HEK293 (cell line): Measurements from ENCODE around the gene SUPT3H.

Experiments used
- CTCF ChIA-PET: fragments of 350-600 bp; formaldehyde crosslinking; extraction: SDS; loops from one replicate; lab custom pipeline; 2021; ENCODE audit warnings: antibody characterized with exemption; lab: Yijun Ruan, JAX
- POLR2A ChIA-PET: fragments of 300-600 bp; formaldehyde crosslinking; extraction: SDS; loops from one replicate; lab custom pipeline; 2020; ENCODE audit warnings: antibody characterized with exemption, inconsistent platforms; lab: Yijun Ruan, JAX
- H3K27ac ChIP-seq: fragments of 200-500 bp; sonication (Bioruptor generic); 2 replicates; pipeline ENCODE4 v1.5.1; 2014; ENCODE audit warnings: low read depth, low read length, control low read depth, inconsistent platforms; ENCODE audit errors: extremely low read depth
- H3K36me3 ChIP-seq, 2 experiments: fragments of 200-500 bp in 1 of 2; sonication (Bioruptor generic) in 1 of 2; 1 replicate in 1 of 2; 2 replicates in 1 of 2; pipeline ENCODE4 v1.5.1; 2014 to 2017; ENCODE audit warnings: inconsistent platforms in 2 of 2, low read length in 2 of 2; ENCODE audit not compliant: control insufficient read depth in 2 of 2, insufficient read depth in 1 of 2
- H3K4me1 ChIP-seq: fragments of 200-500 bp; sonication (Bioruptor generic); 2 replicates; pipeline ENCODE4 v1.5.1; 2014; ENCODE audit warnings: mild to moderate bottlenecking, low read length, inconsistent platforms; ENCODE audit not compliant: control insufficient read depth, insufficient read depth
- H3K4me3 ChIP-seq: 2 replicates; pipeline ENCODE4 v1.5.1; 2011; ENCODE audit warnings: low read depth, mild to moderate bottlenecking, control low read depth, low read length, moderate library complexity
- H3K9me3 ChIP-seq: fragments of 200-500 bp; sonication (Bioruptor generic); 2 replicates; pipeline ENCODE4 v1.5.1; 2014; ENCODE audit warnings: low read depth, low read length, inconsistent platforms; ENCODE audit not compliant: control insufficient read depth, insufficient read depth
- BCL11A ChIP-seq: fragments of 450-650 bp; formaldehyde crosslinking; IDR thresholded peaks from 2 replicates; pipeline ENCODE4 v1.5.1; 2016; ENCODE audit warnings: low read depth, missing biosample characterization, missing genetic modification characterization
- BCL6B ChIP-seq: fragments of 450-650 bp; formaldehyde crosslinking; IDR thresholded peaks from 2 replicates; pipeline ENCODE4 v1.5.1; 2017; ENCODE audit warnings: missing biosample characterization, missing genetic modification characterization
- GLI4 ChIP-seq: fragments of 450-650 bp; formaldehyde crosslinking; IDR thresholded peaks from 2 replicates; pipeline ENCODE4 v1.5.1; 2016; ENCODE audit warnings: missing biosample characterization, missing genetic modification characterization
- OSR2 ChIP-seq: fragments of 450-650 bp; formaldehyde crosslinking; IDR thresholded peaks from 2 replicates; pipeline ENCODE4 v1.5.1; 2016; ENCODE audit warnings: missing biosample characterization, missing genetic modification characterization
- OVOL3 ChIP-seq: fragments of 450-650 bp; formaldehyde crosslinking; IDR thresholded peaks from 2 replicates; pipeline ENCODE4 v1.5.1; 2016; ENCODE audit warnings: missing biosample characterization, missing genetic modification characterization
- PATZ1 ChIP-seq: fragments of 450-650 bp; formaldehyde crosslinking; IDR thresholded peaks from 2 replicates; pipeline ENCODE4 v1.5.1; 2016; ENCODE audit warnings: missing biosample characterization, missing genetic modification characterization
- SP3 ChIP-seq: fragments of 450-650 bp; formaldehyde crosslinking; IDR thresholded peaks from 2 replicates; pipeline ENCODE4 v1.5.1; 2016; ENCODE audit warnings: missing biosample characterization, missing genetic modification characterization
- WT1 ChIP-seq: fragments of 450-650 bp; formaldehyde crosslinking; IDR thresholded peaks from 2 replicates; pipeline ENCODE4 v1.5.1; 2016; ENCODE audit warnings: missing biosample characterization, missing genetic modification characterization
- ZBTB44 ChIP-seq: fragments of 450-650 bp; IDR thresholded peaks from 2 replicates; pipeline ENCODE4 v1.5.1; 2018; ENCODE audit warnings: missing biosample characterization, mild to moderate bottlenecking, missing genetic modification characterization
- ZNF18 ChIP-seq: fragments of 450-650 bp; formaldehyde crosslinking; IDR thresholded peaks from 2 replicates; pipeline ENCODE4 v1.5.1; 2016; ENCODE audit warnings: missing biosample characterization, missing genetic modification characterization
- ZNF184 ChIP-seq: fragments of 450-650 bp; IDR thresholded peaks from 2 replicates; pipeline ENCODE4 v1.5.1; 2018; ENCODE audit warnings: missing biosample characterization, mild to moderate bottlenecking, missing genetic modification characterization
- ZNF202 ChIP-seq: fragments of 450-650 bp; formaldehyde crosslinking; IDR thresholded peaks from 2 replicates; pipeline ENCODE4 v1.5.1; 2016; ENCODE audit warnings: missing biosample characterization, missing genetic modification characterization, borderline replicate concordance
- ZNF311 ChIP-seq: fragments of 450-650 bp; formaldehyde crosslinking; IDR thresholded peaks from 2 replicates; pipeline ENCODE4 v1.5.1; 2017; ENCODE audit warnings: missing biosample characterization, missing genetic modification characterization, borderline replicate concordance
- ZNF37A ChIP-seq: fragments of 450-650 bp; IDR thresholded peaks from 2 replicates; pipeline ENCODE4 v1.5.1; 2018; ENCODE audit warnings: missing biosample characterization, missing genetic modification characterization
- ZNF423 ChIP-seq: fragments of 450-650 bp; formaldehyde crosslinking; IDR thresholded peaks from 2 replicates; pipeline ENCODE4 v1.5.1; 2016; ENCODE audit warnings: missing biosample characterization, missing genetic modification characterization
- ZNF473 ChIP-seq: fragments of 450-650 bp; formaldehyde crosslinking; IDR thresholded peaks from 2 replicates; pipeline ENCODE4 v1.5.1; 2017; ENCODE audit warnings: missing biosample characterization, missing genetic modification characterization
- ZNF513 ChIP-seq: fragments of 450-650 bp; IDR thresholded peaks from 2 replicates; pipeline ENCODE4 v1.5.1; 2018; ENCODE audit warnings: missing biosample characterization, missing genetic modification characterization
- ZNF514 ChIP-seq: fragments of 450-650 bp; formaldehyde crosslinking; IDR thresholded peaks from 2 replicates; pipeline ENCODE4 v1.5.1; 2016; ENCODE audit warnings: missing biosample characterization, missing genetic modification characterization
- ZNF521 ChIP-seq: fragments of 450-650 bp; formaldehyde crosslinking; IDR thresholded peaks from 2 replicates; pipeline ENCODE4 v1.5.1; 2017; ENCODE audit warnings: missing biosample characterization, mild to moderate bottlenecking, missing genetic modification characterization
- ZNF544 ChIP-seq: fragments of 450-650 bp; formaldehyde crosslinking; IDR thresholded peaks from 2 replicates; pipeline ENCODE4 v1.5.0; 2017; ENCODE audit warnings: missing biosample characterization, missing genetic modification characterization
- ZNF548 ChIP-seq: fragments of 450-650 bp; formaldehyde crosslinking; IDR thresholded peaks from 2 replicates; pipeline ENCODE4 v1.5.1; 2016; ENCODE audit warnings: missing biosample characterization, missing genetic modification characterization
- ZNF555 ChIP-seq: fragments of 450-650 bp; formaldehyde crosslinking; conservative IDR thresholded peaks from 2 replicates; pipeline ENCODE4 v1.5.1; 2017; ENCODE audit warnings: missing biosample characterization, mild to moderate bottlenecking, missing genetic modification characterization, inconsistent platforms
- ZNF580 ChIP-seq: fragments of 450-650 bp; formaldehyde crosslinking; IDR thresholded peaks from 2 replicates; pipeline ENCODE4 v1.5.1; 2016; ENCODE audit warnings: missing biosample characterization, missing genetic modification characterization
- ZNF610 ChIP-seq: fragments of 450-650 bp; formaldehyde crosslinking; IDR thresholded peaks from 2 replicates; pipeline ENCODE4 v1.5.1; 2016; ENCODE audit warnings: missing biosample characterization, missing genetic modification characterization, borderline replicate concordance
- ZNF791 ChIP-seq: fragments of 450-650 bp; formaldehyde crosslinking; IDR thresholded peaks from 2 replicates; pipeline ENCODE4 v1.5.1; 2016; ENCODE audit warnings: missing biosample characterization, missing genetic modification characterization

Gene SUPT3H

GRCh38 chr6:45038226-45038625 lies 339.5 kb downstream of the SUPT3H start (continued):
- TF ChIP-seq ZNF791 (tag by site-specific recombination) (no peak), ZNF18 (tag by site-specific recombination) (no peak), SP3 (tag by site-specific recombination) (no peak), ZNF513 (tag by site-specific recombination) (no peak), ZNF202 (tag by site-specific recombination) (no peak)

- Histone ChIP-seq H3K4me3 (no peak overlapping the region), H3K9me3 (no peaks in the 10 kb centered on the region), H3K4me1 (no peaks in the 10 kb centered on the region), H3K27ac (no peak overlapping the region)
- POLR2A ChIA-PET, result no interaction called here
- TF ChIP-seq ZNF555, result no peak
- TF ChIP-seq BCL11A (tag by site-specific recombination), result no peak
- TF ChIP-seq ZNF521 (tag by site-specific recombination), result no peak
- no peak for TF ChIP-seq PATZ1
- no peak for TF ChIP-seq OVOL3 (tag by site-specific recombination)
- no peak for TF ChIP-seq ZNF514
- no peak for TF ChIP-seq ZNF423 (tag by site-specific recombination)
- TF ChIP-seq WT1 (tag by site-specific recombination), result no peak
- no peak for TF ChIP-seq ZNF311 (tag by site-specific recombination)
- TF ChIP-seq ZNF610 (tag by site-specific recombination), result no peak
- no peak for TF ChIP-seq BCL6B (tag by site-specific recombination)
- TF ChIP-seq OSR2 (tag by site-specific recombination), result no peak
- no peak for TF ChIP-seq ZNF37A (tag by site-specific recombination)
- TF ChIP-seq ZNF548 (tag by site-specific recombination), result no peak
- TF ChIP-seq ZNF580 (tag by site-specific recombination), result no peak
- no peak for TF ChIP-seq GLI4 (tag by site-specific recombination)
- no peak for TF ChIP-seq ZNF184
- no peak for TF ChIP-seq ZNF473
- no peak for TF ChIP-seq ZBTB44 (tag by site-specific recombination)
- TF ChIP-seq ZNF544 (tag by site-specific recombination), result no peak
- TF ChIP-seq, all 188 proteins: peak for 0
- H3K36me3 ChIP-seq, result no peaks in the 10 kb centered on the region
- CTCF ChIA-PET, result interaction anchor here (0.7 to 0.9 kb wide), 2 partner anchors 11 to 265 kb away, joined by 3 to 4 read pairs; no protein-coding TSS in a partner anchor
Observed at GRCh38 chr6:45036103-45036502, 341.6 kb downstream of the SUPT3H start.
